Activated B cell treated with CpG ODN at 0.5 μM for 24 hours (primary cell): ENCODE results near the gene TCF7. TPM values are rescaled to one million over a fixed set of nuclear protein-coding genes. Genes with fewer than 3 reads are reported as not detected.

Experiments used
- ATAC-seq: fragments of 200-7000 bp; cut with Tn5 transposase; one replicate; pipeline ENCODE4 v1.10.0; 2021; ENCODE audit warnings: low read depth, mild to moderate bottlenecking, moderate library complexity
- CTCF ChIA-PET: fragments of 350-600 bp; sonication (Branson Sonifier 250); formaldehyde crosslinking; loops from one replicate; lab custom pipeline; 2021; ENCODE audit warnings: antibody characterized with exemption; lab: Charles Lee
- POLR2A ChIA-PET: fragments of 350-600 bp; sonication (Branson Sonifier 250); formaldehyde crosslinking; loops from one replicate; lab custom pipeline; 2021; ENCODE audit warnings: antibody characterized with exemption; lab: Charles Lee
- DNase-seq: peaks from one replicate; pipeline ENCODE4 v3.0.0; 2022
- H3K27ac Mint-ChIP-seq: one replicate; pipeline ENCODE4 v1.8.0; 2020; ENCODE audit warnings: mixed read lengths
- H3K27me3 Mint-ChIP-seq: one replicate; pipeline ENCODE4 v1.8.0; 2021; ENCODE audit warnings: mixed read lengths
- H3K36me3 Mint-ChIP-seq: one replicate; pipeline ENCODE4 v1.8.0; 2021; ENCODE audit warnings: low read depth, mixed read lengths
- H3K4me1 Mint-ChIP-seq: one replicate; pipeline ENCODE4 v1.8.0; 2021; ENCODE audit warnings: mixed read lengths
- H3K4me3 Mint-ChIP-seq: one replicate; pipeline ENCODE4 v1.8.0; 2020; ENCODE audit warnings: mild to moderate bottlenecking, mixed read lengths
- H3K9me3 Mint-ChIP-seq: one replicate; pipeline ENCODE4 v1.8.0; 2020; ENCODE audit warnings: mixed read lengths
- CTCF ChIP-seq: fragments of 200-600 bp; IDR thresholded peaks from one replicate; pipeline ENCODE4 v1.8.0; 2022; ENCODE audit warnings: antibody characterized with exemption, mild to moderate bottlenecking
- intact Hi-C: fragments of 100-400 bp; cut with micrococcal nuclease; formaldehyde crosslinking; loops from one replicate; pipeline ENCODE4 v1.15.1; 2024
- total RNA-seq: library from RNA; stranded (reverse); gene quantifications from 2 replicates; pipeline ENCODE4 v1.2.3, GENCODE V29; 2022

Gene TCF7
- total RNA-seq, 1 donor from 2014 or later = 15.8 TPM

- Mint-ChIP-seq H3K4me1 (peaks cover 48% of the 10 kb centered on the region), H3K27ac (peak overlapping the region; percentile 3), H3K9me3 (no peaks in the 10 kb centered on the region), H3K36me3 (peaks cover 52% of the 10 kb centered on the region), H3K4me3 (no peak overlapping the region), H3K27me3 (no peaks in the 10 kb centered on the region)
- CTCF ChIA-PET = interaction anchor here (0.6 to 23.1 kb wide), 13 partner anchors 9 to 115 kb away, joined by 3 to 502 read pairs (median 5); partner anchors contain the start of gene TCF7
- POLR2A ChIA-PET = interaction anchor here (1.0 to 5.5 kb wide), 5 partner anchors 35 to 102 kb away, joined by 3 to 71 read pairs (median 3); partner anchors contain the start of gene SKP1
- intact Hi-C loops = loop anchor here (2.0 kb wide), 2 partner anchors 17 to 1031 kb away; no protein-coding TSS in a partner anchor
- no peak for DNase-seq
- TF ChIP-seq CTCF = no peak
- ATAC-seq = peak; percentile 31
Measured at GRCh38 chr5:134141331-134142050, 27.0 kb downstream of the TCF7 start.

- ATAC-seq (no peak), DNase-seq (peak; percentile 6)
- H3K4me3 Mint-ChIP-seq = no peak overlapping the region
- ChIA-PET CTCF (interaction anchor here (0.6 to 23.1 kb wide), 5 partner anchors 29 to 115 kb away, joined by 3 to 502 read pairs (median 12); partner anchors contain the start of gene TCF7), POLR2A (interaction anchor here (0.6 to 5.5 kb wide), 2 partner anchors 12 to 41 kb away, joined by 3 to 71 read pairs; no protein-coding TSS in a partner anchor)
- intact Hi-C loops = no loop called here
- TF ChIP-seq CTCF = no peak
- H3K27me3 Mint-ChIP-seq = no peaks in the 10 kb centered on the region
- H3K36me3 Mint-ChIP-seq = peaks cover 57% of the 10 kb centered on the region
- H3K4me1 Mint-ChIP-seq = peaks cover 42% of the 10 kb centered on the region
- H3K27ac Mint-ChIP-seq = no peak overlapping the region
- no peaks in the 10 kb centered on the region for H3K9me3 Mint-ChIP-seq
Measured at GRCh38 chr5:134142052-134142451, 27.6 kb downstream of the TCF7 start.

GRCh38 chr5:134142806-134143205, 28.3 kb downstream of the TCF7 start:
- ChIA-PET POLR2A (no interaction called here), CTCF (interaction anchor here (0.9 to 23.1 kb wide), 4 partner anchors 9 to 112 kb away, joined by 5 to 502 read pairs (median 19); partner anchors contain the start of gene TCF7)
- Mint-ChIP-seq H3K9me3 (no peaks in the 10 kb centered on the region), H3K36me3 (peaks cover 57% of the 10 kb centered on the region), H3K27ac (no peak overlapping the region), H3K27me3 (no peaks in the 10 kb centered on the region), H3K4me1 (peaks cover 35% of the 10 kb centered on the region), H3K4me3 (no peak overlapping the region)
- no peak for ATAC-seq
- DNase-seq = peak; percentile 11
- intact Hi-C loops = no loop called here
- TF ChIP-seq CTCF = no peak

GRCh38 chr5:134143431-134143830, 28.9 kb downstream of the TCF7 start:
- Mint-ChIP-seq H3K9me3 (no peaks in the 10 kb centered on the region), H3K36me3 (peaks cover 62% of the 10 kb centered on the region), H3K4me1 (peaks cover 28% of the 10 kb centered on the region), H3K27ac (no peak overlapping the region), H3K27me3 (no peaks in the 10 kb centered on the region), H3K4me3 (no peak overlapping the region)
- ATAC-seq (no peak), DNase-seq (peak; percentile 12)
- POLR2A ChIA-PET = interaction anchor here (0.6 to 1.0 kb wide), 2 partner anchors 66 to 174 kb away, joined by 3 read pairs; no protein-coding TSS in a partner anchor
- intact Hi-C loops = no loop called here
- CTCF ChIA-PET = interaction anchor here (0.6 to 23.1 kb wide), 6 partner anchors 9 to 113 kb away, joined by 3 to 502 read pairs (median 6); partner anchors contain the start of gene TCF7
- no peak for TF ChIP-seq CTCF
